Urothelium cell line (cell line): Measurements from ENCODE around the gene TLE3.

Source experiments
- DNase-seq: peaks from one replicate; pipeline ENCODE4 v3.0.0; 2011; ENCODE audit warnings: low spot score, mixed read lengths
- FAIRE-seq: peaks from 2 replicates; lab custom pipeline; 2011; peaks lifted over from hg19 to GRCh38; lab: Jason Lieb, UNC

The TLE3 gene

GRCh38 chr15:70099967-70100473 is 2.3 kb upstream of the TLE3 start:
- DNase-seq (no peak), FAIRE-seq (no peak)

GRCh38 chr15:70099167-70099966 is 1.6 kb upstream of the TLE3 start:
- peak; percentile 94 for FAIRE-seq
- DNase-seq = peak; percentile 100

- DNase-seq (no peak), FAIRE-seq (no peak)
Measured at GRCh38 chr15:70098461-70099166, 897 bp upstream of the TLE3 start.

- no peak for FAIRE-seq
Measured at GRCh38 chr15:70098153-70098460, 390 bp upstream of the TLE3 start.

GRCh38 chr15:70097063-70097320 is 725 bp downstream of the TLE3 start:
- FAIRE-seq (no peak), DNase-seq (no peak)

More at GRCh38 chr15:70098153-70098460, 390 bp upstream of the TLE3 start:
- no peak for DNase-seq

GRCh38 chr15:70096215-70097062 is 1.3 kb downstream of the TLE3 start:
- FAIRE-seq (no peak), DNase-seq (peak; percentile 54)

- FAIRE-seq (no peak), DNase-seq (peak; percentile 63)
Measured at GRCh38 chr15:70095408-70096214, 2.1 kb downstream of the TLE3 start.

GRCh38 chr15:70094690-70095311 is 2.9 kb downstream of the TLE3 start:
- DNase-seq = no peak

GRCh38 chr15:70093481-70094319 is 4.0 kb downstream of the TLE3 start:
- no peak for FAIRE-seq
- DNase-seq = no peak

More at GRCh38 chr15:70094690-70095311, 2.9 kb downstream of the TLE3 start:
- FAIRE-seq = no peak

GRCh38 chr15:70093070-70093469 is 4.6 kb downstream of the TLE3 start:
- DNase-seq (no peak), FAIRE-seq (no peak)

- no peak for FAIRE-seq
Measured at GRCh38 chr15:70092464-70093027, 5.2 kb downstream of the TLE3 start.

GRCh38 chr15:70091726-70092463 is 5.8 kb downstream of the TLE3 start:
- DNase-seq = no peak
- FAIRE-seq = no peak

More at GRCh38 chr15:70092464-70093027, 5.2 kb downstream of the TLE3 start:
- no peak for DNase-seq

GRCh38 chr15:70090436-70091296 is 7.1 kb downstream of the TLE3 start:
- DNase-seq (no peak), FAIRE-seq (no peak)

- peak; percentile 13 for FAIRE-seq
- no peak for DNase-seq
Measured at GRCh38 chr15:70089692-70089971, 8.1 kb downstream of the TLE3 start.

- FAIRE-seq = no peak
- peak; percentile 36 for DNase-seq
Measured at GRCh38 chr15:70088887-70089691, 8.6 kb downstream of the TLE3 start.

- no peak for DNase-seq
Measured at GRCh38 chr15:70088455-70088854, 9.3 kb downstream of the TLE3 start.

More at GRCh38 chr15:70088455-70088854, 9.3 kb downstream of the TLE3 start:
- no peak for FAIRE-seq
